ENCODE results near the gene TRMT11.

DNA sequence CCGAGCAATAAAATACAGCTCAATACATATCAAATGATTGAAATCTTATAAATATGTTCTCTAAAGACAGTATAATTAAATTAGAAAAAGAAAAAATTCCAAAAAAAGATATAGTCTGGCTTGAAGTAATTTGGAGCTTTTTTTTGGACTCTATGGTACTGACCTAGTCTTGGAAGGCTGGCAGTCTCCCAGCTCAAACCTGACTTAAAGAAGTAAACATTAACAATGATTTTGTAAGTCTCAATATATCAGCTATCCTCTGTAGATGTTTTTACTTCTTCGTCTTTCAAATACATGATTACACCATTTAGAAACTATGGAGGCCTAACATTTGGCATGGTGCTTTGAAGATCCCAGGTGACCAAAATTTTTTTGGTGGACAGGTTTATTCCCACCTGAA lies 15.6 kb upstream of the TRMT11 start:
- TF ChIP-seq, protein P1, sequence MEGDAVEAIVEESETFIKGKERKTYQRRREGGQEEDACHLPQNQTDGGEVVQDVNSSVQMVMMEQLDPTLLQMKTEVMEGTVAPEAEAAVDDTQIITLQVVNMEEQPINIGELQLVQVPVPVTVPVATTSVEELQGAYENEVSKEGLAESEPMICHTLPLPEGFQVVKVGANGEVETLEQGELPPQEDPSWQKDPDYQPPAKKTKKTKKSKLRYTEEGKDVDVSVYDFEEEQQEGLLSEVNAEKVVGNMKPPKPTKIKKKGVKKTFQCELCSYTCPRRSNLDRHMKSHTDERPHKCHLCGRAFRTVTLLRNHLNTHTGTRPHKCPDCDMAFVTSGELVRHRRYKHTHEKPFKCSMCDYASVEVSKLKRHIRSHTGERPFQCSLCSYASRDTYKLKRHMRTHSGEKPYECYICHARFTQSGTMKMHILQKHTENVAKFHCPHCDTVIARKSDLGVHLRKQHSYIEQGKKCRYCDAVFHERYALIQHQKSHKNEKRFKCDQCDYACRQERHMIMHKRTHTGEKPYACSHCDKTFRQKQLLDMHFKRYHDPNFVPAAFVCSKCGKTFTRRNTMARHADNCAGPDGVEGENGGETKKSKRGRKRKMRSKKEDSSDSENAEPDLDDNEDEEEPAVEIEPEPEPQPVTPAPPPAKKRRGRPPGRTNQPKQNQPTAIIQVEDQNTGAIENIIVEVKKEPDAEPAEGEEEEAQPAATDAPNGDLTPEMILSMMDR (optimal IDR thresholded peaks at IDR 0.05 in 1 of 3, IDR thresholded peaks at IDR 0.05 in 1 of 3, conservative IDR thresholded peaks at IDR 0.05 in 1 of 3; ENCODE audit: extremely low read depth in 1 of 3, insufficient read depth in 2 of 3, low read length in 3 of 3), result no peak
- TF ChIP-seq EZH2 (IDR thresholded peaks at IDR 0.05; ENCODE audit: low read length), result no peak
